Skeletal muscle tissue (tissue), 4 donors: ENCODE data around the gene CCDC190. TPM values are rescaled to one million over a fixed set of nuclear protein-coding genes. Genes with fewer than 3 reads are reported as not detected.
"Not testable (repeated sequence)": the region's sequence is repeated elsewhere in the genome, so short reads cannot be mapped to it uniquely, and the experiment has no call there.

Experiments used
- H3K27ac ChIP-seq: one replicate; pipeline ENCODE4 v1.7.0; 2013; ENCODE audit warnings: mild to moderate bottlenecking, low read depth, low read length, inconsistent platforms
- H3K27me3 ChIP-seq, 3 donors: one replicate each; pipeline ENCODE4 v1.7.0; 2013; ENCODE audit warnings: low read length in 3 of 3; ENCODE audit not compliant: control insufficient read depth in 3 of 3, insufficient read depth in 3 of 3
- H3K36me3 ChIP-seq, 3 donors: one replicate each; pipeline ENCODE4 v1.7.0; 2013; ENCODE audit warnings: low read length in 3 of 3; ENCODE audit not compliant: control insufficient read depth in 3 of 3, insufficient read depth in 3 of 3
- H3K4me1 ChIP-seq, 3 donors: one replicate each; pipeline ENCODE4 v1.7.0; 2013; ENCODE audit warnings: low read length in 3 of 3, mild to moderate bottlenecking in 3 of 3; ENCODE audit not compliant: control insufficient read depth in 3 of 3, insufficient read depth in 3 of 3
- H3K4me3 ChIP-seq, 3 donors: one replicate each; pipeline ENCODE4 v1.7.0; 2013; ENCODE audit warnings: low read length in 3 of 3
- H3K9ac ChIP-seq, 3 donors: one replicate each; pipeline ENCODE4 v1.7.0; 2013; ENCODE audit warnings: low read length in 3 of 3, mild to moderate bottlenecking in 3 of 3, moderate library complexity in 2 of 3, low read depth in 1 of 3
- H3K9me3 ChIP-seq, 3 donors: one replicate each; pipeline ENCODE4 v1.7.0; 2013; ENCODE audit warnings: low read length in 3 of 3; ENCODE audit not compliant: control insufficient read depth in 3 of 3
- total RNA-seq: library from RNA; depleted of rRNA; stranded (reverse); fragments of >200 nt; gene quantifications from one replicate; pipeline ENCODE4 v1.2.3, GENCODE V29; 2014
- donor health status: Osteomylitis.

The CCDC190 gene
- total RNA-seq, 1 donor from 2014 or later: 3.1 TPM

DNA sequence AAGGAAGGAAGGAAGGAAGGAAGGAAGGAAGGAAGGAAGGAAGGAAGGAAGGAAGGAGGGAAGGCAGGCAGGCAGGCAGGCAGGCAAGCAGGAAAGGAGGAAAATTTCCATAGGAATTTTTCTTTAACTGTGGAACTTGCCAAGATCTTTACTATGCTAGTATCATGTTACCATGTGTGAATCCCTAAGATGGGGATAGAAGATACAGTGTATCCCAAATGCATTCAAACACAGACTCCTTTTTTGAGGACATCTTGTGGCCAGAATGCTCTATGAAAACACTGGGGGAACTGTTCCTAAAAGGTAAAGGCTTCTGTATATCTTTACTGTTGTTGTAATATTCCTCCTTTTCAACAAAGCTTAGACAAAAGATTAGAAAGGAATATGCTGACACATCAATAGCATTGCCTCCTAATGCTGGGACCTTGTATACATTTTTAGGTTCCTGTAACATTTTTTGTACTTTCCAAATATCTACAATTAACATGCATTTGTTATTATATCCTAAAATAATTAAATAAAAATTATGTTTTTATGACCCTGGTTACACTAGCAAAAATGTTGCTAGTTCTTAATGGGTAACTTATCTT, 20.6 kb downstream of the CCDC190 start:
- Histone ChIP-seq H3K27ac (no peak overlapping the region), H3K4me1 (no peaks in the 10 kb centered on the region), H3K36me3 (no peaks in the 10 kb centered on the region), H3K27me3 (no peaks in the 10 kb centered on the region), H3K4me3 (no peak overlapping the region), H3K9me3 (peaks cover 0 to 6% (median 4%) of the 10 kb centered on the region in 3 donors), H3K9ac (no peak overlapping the region)

DNA sequence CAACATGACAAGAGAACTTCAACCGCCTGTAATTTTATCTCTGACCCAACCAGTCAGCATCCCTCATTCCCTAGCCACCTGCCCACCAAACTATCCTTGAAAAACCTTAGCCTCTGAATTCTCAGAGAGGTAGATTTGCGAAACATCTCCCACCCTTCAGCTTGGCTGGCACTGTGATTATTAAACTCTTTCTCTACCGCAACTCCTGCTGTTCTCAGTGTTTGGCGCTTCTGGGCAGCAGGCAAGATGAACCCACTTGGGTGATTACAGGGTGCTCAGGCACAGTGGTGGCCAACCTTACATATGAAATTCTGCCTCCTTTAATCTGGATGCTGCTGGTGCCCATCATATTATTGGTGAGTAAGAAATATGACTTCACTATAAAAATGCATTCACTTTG, 22.1 kb downstream of the CCDC190 start:
- Histone ChIP-seq H3K9ac (no peak overlapping the region), H3K36me3 (no peaks in the 10 kb centered on the region), H3K27me3 (no peaks in the 10 kb centered on the region), H3K9me3 (peaks cover 0 to 6% (median 4%) of the 10 kb centered on the region in 3 donors), H3K27ac (no peak overlapping the region), H3K4me3 (no peak overlapping the region), H3K4me1 (no peaks in the 10 kb centered on the region)

DNA sequence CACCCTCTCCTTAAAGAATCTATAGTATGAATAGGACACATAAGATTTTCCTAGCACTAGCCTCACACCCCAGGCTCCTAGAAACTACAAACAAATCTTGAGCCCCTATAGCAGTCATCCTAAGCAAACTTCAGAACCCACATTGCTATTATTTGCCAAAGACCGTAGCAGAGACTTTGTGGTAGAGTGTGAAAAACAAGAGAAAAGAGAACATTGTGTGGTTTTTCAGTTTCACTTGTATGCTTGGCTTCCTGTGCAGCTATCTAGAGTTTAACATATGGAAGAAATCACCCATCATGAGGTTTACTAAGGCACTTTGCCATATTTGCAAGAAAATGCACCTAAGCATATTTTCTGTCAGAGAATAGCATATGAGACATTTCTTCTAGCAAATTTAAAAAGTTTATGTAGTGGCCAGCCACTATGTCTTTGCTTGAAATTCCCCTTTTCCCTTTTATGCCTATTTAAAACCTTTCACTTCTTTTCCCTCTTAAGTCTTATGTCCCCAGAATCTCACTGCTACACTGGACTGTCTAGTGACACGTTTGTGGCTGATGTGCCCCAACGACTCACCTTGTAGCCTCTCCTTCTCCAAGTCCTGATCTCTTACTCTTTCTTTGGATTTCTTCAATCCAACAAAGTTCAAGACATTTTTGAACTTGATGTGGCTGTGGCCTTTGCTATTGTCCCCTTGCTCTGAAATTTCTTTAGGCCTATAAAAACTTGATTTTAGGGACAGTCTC, 25.6 kb downstream of the CCDC190 start:
- Histone ChIP-seq H3K4me1 (no peaks in the 10 kb centered on the region), H3K36me3 (no peaks in the 10 kb centered on the region), H3K9ac (no peak overlapping the region), H3K27me3 (no peaks in the 10 kb centered on the region), H3K27ac (no peak overlapping the region), H3K9me3 (peaks cover 0 to 6% (median 4%) of the 10 kb centered on the region in 3 donors), H3K4me3 (no peak overlapping the region)

DNA sequence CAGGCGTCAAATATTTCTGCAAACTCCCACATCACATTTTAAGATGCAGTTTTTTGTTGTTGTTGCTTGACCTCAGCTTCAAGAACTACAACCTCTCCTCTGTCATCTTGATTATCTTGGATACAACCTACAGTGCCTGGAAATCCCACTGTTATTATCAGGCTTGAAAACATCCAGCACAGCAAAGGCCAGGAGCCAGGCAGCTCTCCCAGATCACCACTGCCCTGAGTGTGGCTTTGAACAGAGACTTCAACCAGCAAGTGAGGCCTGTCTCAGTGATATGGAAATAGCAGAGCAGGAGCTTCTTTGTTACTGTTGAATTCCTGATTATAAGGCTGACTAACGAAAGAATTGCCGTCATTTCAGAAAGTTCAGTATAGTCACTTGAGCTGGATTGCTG, 28.5 kb downstream of the CCDC190 start:
- no peaks in the 10 kb centered on the region for H3K36me3 ChIP-seq
- no peaks in the 10 kb centered on the region for H3K4me1 ChIP-seq
- no peaks in the 10 kb centered on the region for H3K9me3 ChIP-seq
- no peak overlapping the region for H3K27ac ChIP-seq
- no peak overlapping the region for H3K9ac ChIP-seq
- H3K27me3 ChIP-seq: no peaks in the 10 kb centered on the region
- no peak overlapping the region for H3K4me3 ChIP-seq

DNA sequence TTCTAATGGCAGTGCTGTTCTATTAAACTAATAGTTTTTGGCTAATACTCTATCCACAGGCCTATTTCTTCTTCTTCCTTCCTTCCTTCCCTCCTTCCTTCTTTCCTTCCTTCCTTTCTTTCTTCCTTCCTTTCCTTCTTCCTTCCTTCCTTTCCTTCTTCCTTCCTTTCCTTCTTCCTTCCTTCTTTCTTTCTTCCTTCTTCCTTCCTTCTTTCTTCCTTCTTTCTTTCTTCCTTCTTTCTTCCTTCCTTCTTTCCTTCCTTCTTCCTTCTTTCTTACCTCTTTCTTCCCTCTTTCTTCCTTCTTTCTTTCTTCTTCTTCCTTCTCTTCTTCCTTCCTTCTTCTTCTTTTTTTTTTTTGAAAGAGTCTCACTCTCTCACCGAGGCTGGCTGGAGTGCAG, 31.7 kb downstream of the CCDC190 start:
- Histone ChIP-seq H3K4me3 (no peak overlapping the region), H3K27me3 (peaks cover 0 to 4% (median under 1%) of the 10 kb centered on the region in 3 donors), H3K9me3 (no peaks in the 10 kb centered on the region), H3K4me1 (no peaks in the 10 kb centered on the region), H3K27ac (no peak overlapping the region), H3K9ac (no peak overlapping the region), H3K36me3 (no peaks in the 10 kb centered on the region)

DNA sequence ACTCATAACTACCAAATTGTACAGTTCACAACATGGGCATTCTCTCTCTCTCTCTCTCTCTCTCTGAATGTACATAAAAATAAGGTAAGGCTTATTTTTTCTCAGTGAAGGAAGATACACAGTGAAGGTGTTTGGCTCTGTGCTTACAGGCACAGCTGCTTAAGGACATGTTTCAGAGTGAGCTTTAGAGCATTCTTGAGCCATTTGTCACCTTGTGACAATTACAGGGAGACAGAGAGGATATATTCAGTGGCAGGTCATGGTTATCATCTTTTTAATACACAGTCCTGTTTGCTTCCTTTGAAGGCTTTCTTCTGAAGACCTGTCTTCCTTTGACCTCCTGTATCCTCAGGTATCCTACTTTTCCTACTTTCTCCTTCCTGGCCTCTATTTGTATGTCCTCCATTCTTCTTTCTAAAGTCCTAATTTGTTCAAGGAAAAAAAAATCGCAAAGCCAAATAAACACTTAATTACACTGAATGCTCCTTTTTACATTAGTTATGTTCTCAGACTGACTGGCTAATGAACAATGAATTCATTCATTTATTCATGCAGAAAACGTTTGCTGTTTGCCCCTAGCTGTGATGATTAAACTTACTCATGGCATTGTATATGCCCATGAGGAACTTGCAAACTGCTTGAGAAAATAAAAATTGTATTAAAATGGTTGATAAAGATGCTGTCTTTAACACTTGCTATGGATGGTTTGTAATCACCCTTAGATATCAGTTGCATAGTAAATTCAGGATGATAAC, 37.0 kb downstream of the CCDC190 start:
- Histone ChIP-seq H3K9ac (no peak overlapping the region), H3K4me3 (no peak overlapping the region), H3K27me3 (peaks cover 8 to 18% (median 18%) of the 10 kb centered on the region in 3 donors), H3K4me1 (peaks cover 8% of the 10 kb centered on the region in 3 donors), H3K36me3 (no peaks in the 10 kb centered on the region), H3K27ac (no peak overlapping the region), H3K9me3 (no peaks in the 10 kb centered on the region)

DNA sequence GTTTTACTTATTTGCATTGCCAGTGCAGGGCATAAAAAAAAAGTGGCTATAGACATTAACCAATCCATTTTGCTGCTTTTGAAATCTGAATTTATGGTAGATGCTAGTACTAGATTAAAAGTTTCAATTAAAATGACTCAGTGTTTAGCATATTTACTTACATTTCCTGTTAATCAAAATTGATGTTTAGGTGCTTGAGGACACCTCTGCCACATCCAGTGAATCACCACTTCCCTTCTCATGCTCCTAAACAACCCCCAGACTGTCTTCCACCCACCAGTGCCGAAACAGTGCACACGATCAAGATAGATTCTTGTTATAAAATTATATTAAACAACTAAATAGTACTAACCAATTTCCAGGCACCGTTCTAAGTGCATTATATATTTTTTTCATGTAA, 37.7 kb downstream of the CCDC190 start:
- Histone ChIP-seq H3K36me3 (no peaks in the 10 kb centered on the region), H3K27ac (no peak overlapping the region), H3K27me3 (peaks cover 8 to 18% (median 18%) of the 10 kb centered on the region in 3 donors), H3K9me3 (no peaks in the 10 kb centered on the region), H3K9ac (no peak overlapping the region), H3K4me1 (peaks cover 8 to 13% (median 8%) of the 10 kb centered on the region in 3 donors), H3K4me3 (no peak overlapping the region)

DNA sequence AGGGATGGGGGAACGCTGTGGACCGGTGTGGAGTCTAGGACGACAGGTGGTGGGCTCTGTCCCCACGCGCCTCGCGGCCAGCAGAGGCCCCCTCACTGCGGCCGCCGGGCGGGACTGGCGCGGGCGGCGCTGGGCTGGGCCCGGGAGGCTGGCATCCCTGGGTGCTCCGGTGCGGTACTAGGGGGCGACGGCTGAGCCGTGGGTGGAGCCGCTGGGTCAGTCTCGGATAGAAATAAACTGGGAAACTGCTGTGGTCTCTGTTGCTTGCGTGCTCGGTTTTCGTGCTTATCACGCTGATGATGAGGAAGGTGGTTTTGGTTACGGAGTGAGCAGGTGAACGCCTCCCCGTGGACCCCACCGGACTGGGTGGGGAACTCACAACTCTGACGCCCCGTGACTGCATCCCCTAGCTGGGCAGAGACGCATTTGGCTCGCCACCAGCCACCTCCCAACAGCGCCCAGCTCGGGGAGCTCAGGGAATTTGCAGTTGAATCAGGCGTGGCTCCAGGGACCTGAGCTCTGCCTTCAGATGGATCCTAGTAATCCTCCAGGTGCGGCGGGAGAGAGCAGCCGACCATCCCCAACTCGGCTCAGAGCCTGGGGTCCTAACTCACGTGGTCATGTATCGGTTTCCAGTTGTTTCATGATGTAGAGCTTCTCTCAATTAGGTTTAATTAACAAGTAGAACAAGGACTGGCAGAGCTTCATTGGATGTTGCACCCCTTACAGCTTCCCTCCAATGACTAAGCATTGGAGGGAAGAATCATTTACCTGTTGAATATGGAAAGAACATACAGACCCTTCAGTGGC, 38.4 kb downstream of the CCDC190 start:
- no peaks in the 10 kb centered on the region for H3K9me3 ChIP-seq
- H3K36me3 ChIP-seq: no peaks in the 10 kb centered on the region
- H3K9ac ChIP-seq: peak overlapping the region in 1 of 3 donors; percentile 33
- peaks cover 8 to 13% (median 8%) of the 10 kb centered on the region in 3 donors for H3K4me1 ChIP-seq
- H3K27me3 ChIP-seq: peaks cover 8 to 18% (median 18%) of the 10 kb centered on the region in 3 donors
- H3K4me3 ChIP-seq: peak overlapping the region; percentile 55 to 69 (median 60)
- no peak overlapping the region for H3K27ac ChIP-seq

DNA sequence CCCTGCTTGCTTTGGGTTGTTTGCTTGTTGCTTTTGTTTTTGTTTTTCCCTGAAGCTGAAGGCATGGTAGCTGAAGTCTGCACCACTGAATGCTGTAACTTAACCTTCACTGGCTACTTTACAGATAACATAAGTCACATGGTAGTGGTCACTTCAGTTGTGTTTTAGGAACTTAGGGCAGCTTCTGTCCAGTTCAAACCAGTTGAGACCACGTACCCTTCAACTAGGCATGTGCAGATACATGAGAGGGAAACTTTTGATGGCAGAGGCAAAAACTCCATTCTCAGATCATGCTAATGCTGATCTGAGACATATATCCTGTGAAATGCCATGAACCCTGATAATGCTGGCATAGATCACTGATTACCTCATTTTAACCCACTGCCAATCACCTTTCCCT, 42.3 kb downstream of the CCDC190 start:
- not testable (repeated sequence) for H3K9me3 ChIP-seq, H3K36me3 ChIP-seq, H3K9ac ChIP-seq, H3K4me3 ChIP-seq, H3K27ac ChIP-seq
- Histone ChIP-seq H3K27me3 (peaks cover 8 to 14% (median 11%) of the 10 kb centered on the region in 3 donors), H3K4me1 (peaks cover 8 to 13% (median 8%) of the 10 kb centered on the region in 3 donors)
